H1 (cell line): ENCODE data around the gene NCLN. TPM values are rescaled to one million over a fixed set of nuclear protein-coding genes. Genes with fewer than 3 reads are reported as not detected.

Experiments used
- CTCF ChIA-PET: fragments of 300-600 bp; sonication (Branson Sonifier 250); formaldehyde crosslinking; loops from one replicate; lab custom pipeline; 2021; ENCODE audit not compliant: partially characterized antibody; lab: Charles Lee
- POLR2A ChIA-PET: fragments of 300-600 bp; sonication (Branson Sonifier 250); formaldehyde crosslinking; loops from one replicate; lab custom pipeline; 2021; ENCODE audit warnings: inconsistent platforms; ENCODE audit not compliant: partially characterized antibody; lab: Charles Lee
- DNase-seq, 2 experiments: peaks; one replicate each; pipeline versions ENCODE4 v3.0.0 to v3.0.0-alpha.2; 2010 to 2022; ENCODE audit warnings: low spot score in 2 of 2, low read depth in 1 of 2, mixed read lengths in 1 of 2
- FAIRE-seq: peaks from 2 replicates; lab custom pipeline; 2011; peaks lifted over from hg19 to GRCh38; lab: Jason Lieb, UNC
- H2AFZ ChIP-seq: 2 replicates; pipeline ENCODE4 v1.8.1; 2012; ENCODE audit warnings: low read length, inconsistent platforms
- H2AK5ac ChIP-seq: 2 replicates; pipeline ENCODE4 v1.6.1; 2013; ENCODE audit warnings: low read depth, low read length
- H2BK120ac ChIP-seq: replicated peaks from 2 replicates; pipeline ENCODE3; 2013; ENCODE audit warnings: low read depth, low read length, inconsistent platforms
- H2BK12ac ChIP-seq: 2 replicates; pipeline ENCODE4 v1.6.1; 2013; ENCODE audit warnings: low read depth, low read length
- H2BK15ac ChIP-seq: 2 replicates; pipeline ENCODE4 v1.6.1; 2013; ENCODE audit warnings: low read length
- H2BK20ac ChIP-seq: 2 replicates; pipeline ENCODE4 v1.6.1; 2013; ENCODE audit warnings: low read length
- H2BK5ac ChIP-seq: 2 replicates; pipeline ENCODE4 v1.6.1; 2013; ENCODE audit warnings: low read depth, low read length
- H3K14ac ChIP-seq: 2 replicates; pipeline ENCODE4 v1.6.1; 2013; ENCODE audit warnings: inconsistent platforms; ENCODE audit not compliant: insufficient read length
- H3K18ac ChIP-seq: 2 replicates; pipeline ENCODE4 v1.6.1; 2013; ENCODE audit warnings: low read length; ENCODE audit errors: extremely low read depth
- H3K23ac ChIP-seq: 2 replicates; pipeline ENCODE4 v1.6.1; 2013; ENCODE audit warnings: inconsistent platforms; ENCODE audit not compliant: insufficient read length
- H3K23me2 ChIP-seq: 2 replicates; pipeline ENCODE4 v1.6.1; 2013; ENCODE audit warnings: low read depth, low read length
- H3K27ac ChIP-seq: 2 replicates; pipeline ENCODE4 v1.6.1; 2011; ENCODE audit warnings: low read depth, low read length, inconsistent platforms
- H3K27me3 ChIP-seq, 4 experiments: replicated peaks in 1 of 4; 1 replicate in 1 of 4; 2 replicates in 3 of 4; pipeline versions ENCODE4 v1.6.1 to v1.8.1; 2011 to 2013; ENCODE audit warnings: low read length in 3 of 4, mild to moderate bottlenecking in 3 of 4, inconsistent platforms in 2 of 4, mixed read lengths in 2 of 4, moderate library complexity in 1 of 4; ENCODE audit not compliant: control insufficient read depth in 3 of 4, insufficient read depth in 3 of 4; ENCODE audit errors: extremely low read depth in 1 of 4
- H3K36me3 ChIP-seq, 4 experiments: 2 replicates each; pipeline versions ENCODE4 v1.6.1 to v1.8.1; 2011 to 2013; ENCODE audit warnings: mild to moderate bottlenecking in 4 of 4, low read length in 3 of 4, moderate library complexity in 2 of 4, control low read depth in 1 of 4, inconsistent platforms in 1 of 4; ENCODE audit not compliant: insufficient read depth in 4 of 4, control insufficient read depth in 2 of 4
- H3K4ac ChIP-seq: replicated peaks from 2 replicates; pipeline ENCODE3; 2013; ENCODE audit warnings: low read length, low read depth, mixed read lengths, inconsistent platforms; ENCODE audit not compliant: insufficient read length
- H3K4me1 ChIP-seq, 4 experiments: replicated peaks in 1 of 4; 1 replicate in 1 of 4; 2 replicates in 3 of 4; pipeline versions ENCODE4 v1.6.1 to v1.8.1; 2011 to 2013; ENCODE audit warnings: low read length in 3 of 4, inconsistent platforms in 2 of 4, mixed read lengths in 1 of 4; ENCODE audit not compliant: insufficient read depth in 4 of 4, control insufficient read depth in 3 of 4
- H3K4me2 ChIP-seq, 2 experiments: 2 replicates each; pipeline versions ENCODE4 v1.6.1 to v1.8.1; 2011 to 2013; ENCODE audit warnings: low read depth in 2 of 2, low read length in 2 of 2, control low read depth in 1 of 2, inconsistent platforms in 1 of 2, mild to moderate bottlenecking in 1 of 2; ENCODE audit not compliant: insufficient read depth in 1 of 2
- H3K4me3 ChIP-seq, 4 experiments: fragments of 200-600, 300-600 bp in 1 of 4; sonication (generic), shearing (Covaris generic), sonication (Bioruptor Twin) in 1 of 4; 2 replicates each; pipeline versions ENCODE4 v1.5.1 to v1.8.1; 2011 to 2016; ENCODE audit warnings: low read length in 4 of 4, low read depth in 3 of 4, control low read depth in 2 of 4, inconsistent platforms in 2 of 4, mild to moderate bottlenecking in 2 of 4, mixed read lengths in 1 of 4, moderate library complexity in 1 of 4; ENCODE audit not compliant: insufficient read depth in 2 of 4; ENCODE audit errors: extremely low read depth in 1 of 4
- H3K56ac ChIP-seq: replicated peaks from 2 replicates; pipeline ENCODE3; 2013; ENCODE audit warnings: low read depth, mild to moderate bottlenecking, mixed read lengths, low read length, inconsistent platforms; ENCODE audit not compliant: insufficient read length
- H3K79me1 ChIP-seq: 2 replicates; pipeline ENCODE4 v1.6.1; 2013; ENCODE audit warnings: low read depth, low read length, control low read depth
- H3K79me2 ChIP-seq, 2 experiments: 2 replicates each; pipeline versions ENCODE4 v1.6.1 to v1.8.1; 2012 to 2013; ENCODE audit warnings: low read length in 2 of 2, mild to moderate bottlenecking in 2 of 2, inconsistent platforms in 1 of 2; ENCODE audit not compliant: insufficient read depth in 2 of 2, control insufficient read depth in 1 of 2
- H3K9ac ChIP-seq, 4 experiments: replicated peaks in 1 of 4; 1 replicate in 1 of 4; 2 replicates in 3 of 4; pipeline versions ENCODE4 v1.6.1 to v1.8.1; 2011 to 2013; ENCODE audit warnings: low read depth in 3 of 4, low read length in 3 of 4, control low read depth in 2 of 4, mild to moderate bottlenecking in 2 of 4, moderate library complexity in 2 of 4, inconsistent platforms in 1 of 4; ENCODE audit errors: extremely low read depth in 1 of 4
- H3K9me3 ChIP-seq, 2 experiments: 2 replicates each; pipeline versions ENCODE4 v1.6.1 to v1.8.1; 2012 to 2013; ENCODE audit warnings: mild to moderate bottlenecking in 2 of 2, moderate library complexity in 2 of 2, control low read depth in 1 of 2, inconsistent platforms in 1 of 2, low read depth in 1 of 2, low read length in 1 of 2, mixed read lengths in 1 of 2; ENCODE audit not compliant: insufficient read depth in 2 of 2
- H4K20me1 ChIP-seq, 2 experiments: replicated peaks in 1 of 2; 2 replicates each; pipeline versions ENCODE3 to v1.8.1; 2011 to 2013; ENCODE audit warnings: inconsistent platforms in 2 of 2, low read length in 2 of 2, mild to moderate bottlenecking in 1 of 2; ENCODE audit not compliant: insufficient read depth in 2 of 2, control insufficient read depth in 1 of 2
- H4K5ac ChIP-seq: 2 replicates; pipeline ENCODE4 v1.6.1; 2013; ENCODE audit warnings: low read length, low read depth, mixed read lengths, inconsistent platforms; ENCODE audit not compliant: insufficient read length
- H4K8ac ChIP-seq: 2 replicates; pipeline ENCODE4 v1.8.0; 2013; ENCODE audit warnings: mild to moderate bottlenecking, moderate library complexity, low read length, inconsistent platforms; ENCODE audit not compliant: insufficient read depth; ENCODE audit errors: extremely low read depth
- H4K91ac ChIP-seq: replicated peaks from 2 replicates; pipeline ENCODE3; 2013; ENCODE audit warnings: low read length, mixed read lengths, inconsistent platforms; ENCODE audit not compliant: insufficient read length
- ASH2L ChIP-seq: fragments of 200-600, 300-600 bp; sonication (generic); IDR thresholded peaks from one replicate; pipeline ENCODE4 v1.7.1; 2017; ENCODE audit warnings: low read length
- BRCA1 ChIP-seq: IDR thresholded peaks from 2 replicates; pipeline ENCODE4 v1.6.1; 2012; ENCODE audit warnings: low read depth, low read length, improper control_type of control experiment
- E2F6 ChIP-seq: IDR thresholded peaks from 2 replicates; pipeline ENCODE4 v1.6.1; 2012; ENCODE audit warnings: inconsistent platforms
- GTF2F1 ChIP-seq: IDR thresholded peaks from 2 replicates; pipeline ENCODE4 v1.6.1; 2012; ENCODE audit warnings: low read depth, low read length, improper control_type of control experiment, borderline replicate concordance
- RXRA ChIP-seq: IDR thresholded peaks from 2 replicates; pipeline ENCODE4 v1.6.1; 2011; ENCODE audit warnings: low read depth, mild to moderate bottlenecking, low read length, moderate library complexity; ENCODE audit not compliant: insufficient read depth
- WGBS, 2 experiments: shearing (Covaris generic) in 1 of 2; methylation state at CpG; one replicate each; pipeline versions ENCODE4 v1.1.6 to v1.1.7; 2013 to 2015; ENCODE audit warnings: low lambda C conversion rate in 2 of 2, mixed read lengths in 2 of 2, inconsistent platforms in 1 of 2, low coverage in 1 of 2, missing lambda C conversion rate in 1 of 2; ENCODE audit not compliant: insufficient replicate concordance in 2 of 2, insufficient coverage in 1 of 2, insufficient read length in 1 of 2; ENCODE audit errors: extremely low coverage in 1 of 2, missing lambda C conversion rate in 1 of 2; 5-methylcytosine and 5-hydroxymethylcytosine counted together
- polyA plus RNA-seq, 7 experiments: library from polyadenylated mRNA; depleted of rRNA in 3 of 7; stranded (reverse) in 5 of 7; unstranded in 2 of 7; fragments of >200 nt in 5 of 7; fragments of 200-250 nt in 2 of 7; gene quantifications; 1 replicate in 5 of 7; 2 replicates in 1 of 7; 4 replicates in 1 of 7; pipeline versions ENCODE4 v1.2.1 to v1.2.3, GENCODE V29; 2011 to 2013; ENCODE audit warnings: missing spikeins in 2 of 7, mixed read lengths in 2 of 7
- total RNA-seq: library from RNA; stranded (reverse); fragmentation: NEBNext Ultra II Directional; extraction: Animal tissue kit (Norgen Biotek cat#: 25700); gene quantifications from 2 replicates; pipeline ENCODE4 v1.2.1, GENCODE V29; 2021
- TF ChIP-seq, protein P1 (sequence below): IDR thresholded peaks from 2 replicates; pipeline ENCODE4 v1.6.1; 2011; ENCODE audit warnings: low read depth, mild to moderate bottlenecking, low read length; ENCODE audit not compliant: insufficient read depth

Gene NCLN
- total and polyA plus RNA-seq, 2 of the 8 experiments (the other 6 are each of a cell fraction or from before 2014, with no cell fraction given) = 89.2 to 103 TPM

DNA sequence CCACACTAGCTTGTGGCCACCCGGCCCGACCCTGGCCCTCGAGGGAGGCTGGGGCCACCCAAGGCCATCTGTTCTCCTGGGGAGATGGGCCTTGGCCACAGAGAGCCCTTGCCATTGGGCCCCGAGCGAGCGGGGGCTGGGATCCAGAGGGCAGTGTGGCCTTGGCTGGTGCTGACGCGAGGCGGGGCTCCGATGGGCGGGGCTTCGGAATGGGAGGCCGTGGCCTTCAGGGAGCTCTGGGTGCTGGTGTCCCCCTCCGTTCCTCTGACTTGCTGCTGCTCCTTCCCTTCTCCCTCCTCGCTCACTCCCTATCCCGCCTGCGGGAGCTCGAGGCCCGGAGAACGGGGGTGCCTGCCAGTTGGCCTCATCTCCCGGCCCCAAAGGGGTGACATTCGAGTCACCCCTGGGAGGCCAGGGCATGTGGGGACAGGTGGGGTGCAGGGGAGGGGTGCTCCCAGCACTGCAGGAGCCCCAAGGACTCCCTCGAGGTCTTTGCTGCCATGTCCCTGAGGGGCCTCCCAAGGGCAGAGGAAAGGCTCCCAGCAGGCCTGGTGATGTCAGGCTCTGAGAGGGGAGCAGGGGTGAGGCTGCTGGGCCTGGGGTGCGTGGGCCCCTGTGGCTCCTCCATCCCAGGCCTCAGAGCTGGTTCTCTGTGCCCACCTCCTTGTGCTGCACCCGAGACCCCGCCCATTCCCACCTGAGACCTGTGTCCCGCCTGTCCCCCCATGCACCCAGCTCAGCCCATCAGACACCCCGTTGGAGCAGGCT lies 4.2 kb downstream of the NCLN start:
- Histone ChIP-seq H4K91ac (no peak overlapping the region), H4K5ac (no peak overlapping the region), H4K8ac (no peak overlapping the region), H2AFZ (no peak overlapping the region), H3K79me2 (peaks cover 13 to 67% of the 10 kb centered on the region in 2 experiments), H3K27ac (no peak overlapping the region), H3K23ac (no peak overlapping the region), H3K27me3 (no peaks in the 10 kb centered on the region), H3K4me2 (no peak overlapping the region), H2AK5ac (no peak overlapping the region), H4K20me1 (peaks cover 34 to 43% of the 10 kb centered on the region in 2 experiments), H3K4me1 (peaks cover 0 to 16% (median 10%) of the 10 kb centered on the region in 4 experiments; a peak in 6 of 7 replicates), H3K9me3 (no peaks in the 10 kb centered on the region), H3K4me3 (no peak overlapping the region), H3K23me2 (peaks cover 8% of the 10 kb centered on the region; the same call in 1 of the 2 replicates), H3K9ac (no peak overlapping the region; a peak in 1 of 7 replicates), H2BK5ac (no peak overlapping the region), H3K36me3 (peaks cover 0 to 8% (median 3%) of the 10 kb centered on the region in 4 experiments; a peak in 3 of 8 replicates), H3K18ac (no peak overlapping the region), H2BK120ac (no peak overlapping the region), H3K79me1 (peaks cover 42% of the 10 kb centered on the region), H3K14ac (no peak overlapping the region), H2BK15ac (no peak overlapping the region), H3K56ac (no peak overlapping the region), H2BK12ac (no peak overlapping the region), H3K4ac (no peak overlapping the region), H2BK20ac (no peak overlapping the region)
- ChIA-PET POLR2A (interaction anchor here (0.7 to 1.3 kb wide), 4 partner anchors 10 to 933 kb away, joined by 3 to 6 read pairs (median 4); no protein-coding TSS in a partner anchor), CTCF (interaction anchor here (0.6 to 2.6 kb wide), 7 partner anchors 17 to 239 kb away, joined by 3 to 14 read pairs (median 3); no protein-coding TSS in a partner anchor)
- 91% methylated on average over 20 of the region's 28 CpGs; no CpG with 5 or more reads in 1 of the 2 experiments for WGBS, 2 experiments
- TF ChIP-seq BRCA1 = no peak
- no peak for TF ChIP-seq GTF2F1
- TF ChIP-seq, protein P1, sequence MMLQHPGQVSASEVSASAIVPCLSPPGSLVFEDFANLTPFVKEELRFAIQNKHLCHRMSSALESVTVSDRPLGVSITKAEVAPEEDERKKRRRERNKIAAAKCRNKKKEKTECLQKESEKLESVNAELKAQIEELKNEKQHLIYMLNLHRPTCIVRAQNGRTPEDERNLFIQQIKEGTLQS = no peak
- no peak for TF ChIP-seq E2F6
- TF ChIP-seq ASH2L = no peak
- no peak for TF ChIP-seq RXRA
- FAIRE-seq (no peak), DNase-seq (no peak)
